ENCODE results near the gene RER1. TPM values are rescaled to one million over a fixed set of nuclear protein-coding genes. Genes with fewer than 3 reads are reported as not detected.

Gene RER1
- total RNA-seq, 1 experiment from 2014 or later: 108 TPM

DNA sequence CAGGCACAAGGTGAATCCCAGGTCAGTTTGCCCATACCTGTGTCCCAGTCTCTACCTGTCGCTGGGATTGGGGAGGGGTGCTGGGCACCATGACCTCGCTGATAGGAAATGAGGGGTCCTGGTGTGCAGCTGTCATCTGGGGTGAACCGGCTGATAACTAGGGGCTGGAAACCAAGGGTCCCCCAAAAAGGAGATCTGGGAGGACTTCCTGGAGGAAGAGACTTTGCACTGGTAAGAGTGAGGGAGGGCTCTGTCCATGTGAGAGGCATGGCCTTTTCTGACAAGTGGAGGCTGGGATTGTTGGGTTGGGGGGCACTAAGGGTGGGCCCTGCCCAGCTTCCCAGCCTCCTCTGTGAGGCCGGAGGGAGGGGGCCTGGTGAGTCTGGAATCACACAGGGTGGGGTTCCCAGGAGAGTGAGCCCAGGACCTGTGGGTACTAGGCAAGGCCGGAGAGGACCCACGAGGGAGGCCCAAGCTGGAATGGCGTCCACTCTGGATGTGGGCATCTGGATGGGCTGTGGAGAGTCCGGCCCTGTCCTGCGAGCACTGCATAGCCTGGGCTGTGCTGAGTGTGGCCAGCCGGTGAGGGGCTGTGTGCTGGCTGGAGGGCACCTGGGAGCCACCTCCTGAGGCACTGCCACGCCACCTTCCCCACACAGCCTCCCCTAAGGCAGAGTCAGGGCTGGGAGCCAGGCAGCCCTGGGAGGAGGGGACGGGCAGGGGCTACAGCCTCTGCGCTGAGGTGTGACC lies 25.6 kb downstream of the RER1 start:
- H3K4me2 ChIP-seq (ENCODE audit: low read depth, low read length, poor library complexity, severe bottlenecking): no peak overlapping the region
- H3K9ac ChIP-seq (ENCODE audit: low read length): no peak overlapping the region
- H3K27me3 ChIP-seq (ENCODE audit: low read length): no peaks in the 10 kb centered on the region
- H3K9me2 ChIP-seq (replicated peaks; ENCODE audit: insufficient read depth, low read length): no peaks in the 10 kb centered on the region
- no peak for DNase-seq
- peaks cover under 1% of the 10 kb centered on the region; the same call in 1 of the 2 replicates for H3K79me2 ChIP-seq (ENCODE audit: low read length)
- H2AFZ ChIP-seq (ENCODE audit: low read length): no peak overlapping the region
- no peaks in the 10 kb centered on the region for H3K9me3 ChIP-seq (ENCODE audit: low read length)
- no peaks in the 10 kb centered on the region for H3K36me3 ChIP-seq (ENCODE audit: insufficient read depth, low read length)
- no peak overlapping the region for H3K4me3 ChIP-seq (ENCODE audit: low read length)
- H3K27ac ChIP-seq (ENCODE audit: low read length): no peak overlapping the region
- H3K4me1 ChIP-seq (ENCODE audit: low read length): peaks cover 32% of the 10 kb centered on the region
- no peaks in the 10 kb centered on the region for H4K20me1 ChIP-seq (ENCODE audit: insufficient read depth, low read depth, low read length)

DNA sequence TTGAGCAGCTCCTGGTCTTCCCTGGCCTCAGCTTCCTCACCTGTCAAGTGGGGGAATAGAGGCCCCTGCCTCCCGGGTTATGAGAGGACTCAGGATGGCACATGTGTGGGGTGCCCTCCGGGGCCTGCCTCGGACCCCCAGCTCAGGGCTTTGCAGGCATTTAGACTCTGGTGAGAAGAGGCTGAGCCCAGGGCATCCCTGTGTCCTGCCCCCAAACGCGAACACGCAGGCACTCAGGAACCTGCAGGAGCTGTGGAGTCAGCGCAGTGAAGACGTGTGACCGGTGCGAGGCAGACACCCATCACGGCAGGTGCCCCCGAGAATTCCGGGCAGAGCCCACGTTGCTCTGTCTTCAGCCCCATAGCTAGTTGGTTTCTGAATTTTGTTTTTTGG lies 26.2 kb downstream of the RER1 start:
- Histone ChIP-seq H3K27ac (ENCODE audit: low read length) (no peak overlapping the region), H3K79me2 (ENCODE audit: low read length) (no peaks in the 10 kb centered on the region; the same call in 1 of the 2 replicates), H3K4me1 (ENCODE audit: low read length) (peaks cover 30% of the 10 kb centered on the region), H4K20me1 (ENCODE audit: insufficient read depth, low read depth, low read length) (no peaks in the 10 kb centered on the region), H2AFZ (ENCODE audit: low read length) (no peak overlapping the region), H3K9me2 (replicated peaks; ENCODE audit: insufficient read depth, low read length) (no peaks in the 10 kb centered on the region), H3K9ac (ENCODE audit: low read length) (no peak overlapping the region), H3K36me3 (ENCODE audit: insufficient read depth, low read length) (no peaks in the 10 kb centered on the region), H3K9me3 (ENCODE audit: low read length) (no peaks in the 10 kb centered on the region), H3K4me2 (ENCODE audit: low read depth, low read length, poor library complexity, severe bottlenecking) (no peak overlapping the region), H3K4me3 (ENCODE audit: low read length) (no peak overlapping the region), H3K27me3 (ENCODE audit: low read length) (no peaks in the 10 kb centered on the region)
- DNase-seq: no peak

DNA sequence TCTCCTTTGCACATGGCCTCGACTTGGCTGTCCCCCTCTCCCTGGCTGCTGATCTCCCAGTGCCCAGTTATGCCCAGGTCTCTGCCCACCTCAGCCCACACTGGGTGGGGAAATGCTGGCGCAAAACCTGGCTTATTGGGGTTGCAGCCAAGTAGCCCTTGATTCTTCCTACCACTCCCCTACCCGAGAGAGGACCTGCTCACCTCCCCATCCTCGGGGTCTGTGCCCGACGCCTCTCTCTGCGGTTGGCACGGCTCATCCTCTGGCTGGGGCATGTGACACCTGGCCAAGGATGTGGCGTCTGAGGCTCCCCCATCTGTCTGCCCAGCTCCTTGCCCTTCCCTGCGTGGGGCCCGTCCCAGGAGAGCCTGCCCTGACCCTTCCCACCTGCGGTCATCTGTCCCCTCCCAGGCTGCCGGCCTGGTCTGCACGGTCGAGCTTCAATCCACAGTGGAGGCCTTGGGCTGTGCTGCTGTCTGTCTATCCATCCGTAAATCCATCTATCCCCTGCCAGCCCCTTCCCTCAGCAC lies 27.2 kb downstream of the RER1 start:
- DNase-seq: no peak
- Histone ChIP-seq H3K4me1 (ENCODE audit: low read length) (peaks cover 19% of the 10 kb centered on the region), H3K36me3 (ENCODE audit: insufficient read depth, low read length) (no peaks in the 10 kb centered on the region), H3K9ac (ENCODE audit: low read length) (no peak overlapping the region), H3K79me2 (ENCODE audit: low read length) (no peaks in the 10 kb centered on the region), H3K4me2 (ENCODE audit: low read depth, low read length, poor library complexity, severe bottlenecking) (no peak overlapping the region), H3K4me3 (ENCODE audit: low read length) (no peak overlapping the region), H3K9me2 (replicated peaks; ENCODE audit: insufficient read depth, low read length) (no peaks in the 10 kb centered on the region), H4K20me1 (ENCODE audit: insufficient read depth, low read depth, low read length) (no peaks in the 10 kb centered on the region), H3K27me3 (ENCODE audit: low read length) (no peaks in the 10 kb centered on the region), H2AFZ (ENCODE audit: low read length) (no peak overlapping the region), H3K9me3 (ENCODE audit: low read length) (no peaks in the 10 kb centered on the region), H3K27ac (ENCODE audit: low read length) (no peak overlapping the region)

DNA sequence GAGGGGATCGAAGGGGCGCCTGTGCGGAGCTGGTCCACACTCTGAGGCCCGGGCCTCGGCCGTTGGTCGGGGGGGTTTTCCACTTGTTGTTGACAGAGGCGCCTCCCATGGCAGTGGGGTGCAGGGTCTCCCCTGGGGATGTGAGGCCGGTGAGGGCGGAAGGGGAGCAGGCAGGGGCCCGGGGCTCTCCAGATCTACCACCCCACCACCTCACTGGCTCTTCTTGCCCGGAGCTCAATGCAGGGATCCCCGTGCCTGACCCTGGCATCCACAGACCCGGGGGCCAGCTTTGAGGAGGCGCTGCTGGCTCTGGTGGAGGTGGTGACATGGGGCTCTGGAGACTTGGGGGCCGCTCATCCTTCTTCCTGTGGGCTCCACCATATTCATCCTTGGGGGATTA lies 27.8 kb downstream of the RER1 start:
- Histone ChIP-seq H4K20me1 (ENCODE audit: insufficient read depth, low read depth, low read length) (no peaks in the 10 kb centered on the region), H3K27me3 (ENCODE audit: low read length) (no peaks in the 10 kb centered on the region), H3K9ac (ENCODE audit: low read length) (no peak overlapping the region), H3K27ac (ENCODE audit: low read length) (no peak overlapping the region), H3K4me3 (ENCODE audit: low read length) (no peak overlapping the region), H3K9me2 (replicated peaks; ENCODE audit: insufficient read depth, low read length) (no peaks in the 10 kb centered on the region), H3K79me2 (ENCODE audit: low read length) (no peaks in the 10 kb centered on the region), H3K9me3 (ENCODE audit: low read length) (no peaks in the 10 kb centered on the region), H3K4me2 (ENCODE audit: low read depth, low read length, poor library complexity, severe bottlenecking) (no peak overlapping the region), H2AFZ (ENCODE audit: low read length) (no peak overlapping the region), H3K4me1 (ENCODE audit: low read length) (peaks cover 14% of the 10 kb centered on the region), H3K36me3 (ENCODE audit: insufficient read depth, low read length) (no peaks in the 10 kb centered on the region)
- DNase-seq: no peak

- H4K20me1 ChIP-seq (ENCODE audit: insufficient read depth, low read depth, low read length): no peaks in the 10 kb centered on the region
- no peak overlapping the region for H3K27ac ChIP-seq (ENCODE audit: low read length)
- H2AFZ ChIP-seq (ENCODE audit: low read length): no peak overlapping the region
- no peaks in the 10 kb centered on the region for H3K27me3 ChIP-seq (ENCODE audit: low read length)
- H3K36me3 ChIP-seq (ENCODE audit: insufficient read depth, low read length): no peaks in the 10 kb centered on the region
- no peak for DNase-seq
- H3K9ac ChIP-seq (ENCODE audit: low read length): no peak overlapping the region
- no peaks in the 10 kb centered on the region for H3K79me2 ChIP-seq (ENCODE audit: low read length)
- no peaks in the 10 kb centered on the region for H3K9me3 ChIP-seq (ENCODE audit: low read length)
- no peaks in the 10 kb centered on the region for H3K9me2 ChIP-seq (replicated peaks; ENCODE audit: insufficient read depth, low read length)
- no peak overlapping the region for H3K4me2 ChIP-seq (ENCODE audit: low read depth, low read length, poor library complexity, severe bottlenecking)
- no peaks in the 10 kb centered on the region for H3K4me1 ChIP-seq (ENCODE audit: low read length)
- H3K4me3 ChIP-seq (ENCODE audit: low read length): no peak overlapping the region
Measured at GRCh38 chr1:2422523-2422922, 30.9 kb downstream of the RER1 start.

DNA sequence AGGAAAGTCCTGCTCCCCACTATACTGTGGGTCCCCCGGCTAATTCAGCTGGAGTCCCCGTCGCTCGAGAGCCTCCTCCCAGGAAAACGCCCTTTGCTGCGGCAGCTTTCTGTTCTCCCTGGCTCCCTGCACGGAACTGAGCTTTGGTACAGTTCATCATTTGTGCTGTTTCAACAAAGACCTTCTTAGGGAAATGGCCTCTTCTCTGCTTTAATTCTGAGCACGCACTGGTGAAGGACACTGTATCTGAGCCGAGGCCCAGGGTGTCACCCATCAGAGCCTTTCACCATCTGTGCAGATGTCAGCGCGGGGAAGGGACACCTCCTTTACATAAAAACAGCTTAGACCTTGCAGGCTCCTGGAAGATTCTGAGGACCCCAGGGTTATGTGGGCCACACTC lies 34.3 kb downstream of the RER1 start:
- DNase-seq: no peak
- no peak overlapping the region for H3K4me3 ChIP-seq (ENCODE audit: low read length)
- peaks cover 2% of the 10 kb centered on the region; the same call in 1 of the 2 replicates for H3K9me3 ChIP-seq (ENCODE audit: low read length)

GRCh38 chr1:2426540-2426939 lies 34.9 kb downstream of the RER1 start:
- H3K27me3 ChIP-seq (ENCODE audit: low read length): no peaks in the 10 kb centered on the region
- no peaks in the 10 kb centered on the region for H3K36me3 ChIP-seq (ENCODE audit: insufficient read depth, low read length)
- no peak overlapping the region for H3K4me2 ChIP-seq (ENCODE audit: low read depth, low read length, poor library complexity, severe bottlenecking)
- H3K79me2 ChIP-seq (ENCODE audit: low read length): no peaks in the 10 kb centered on the region
- H3K9me3 ChIP-seq (ENCODE audit: low read length): peaks cover 2% of the 10 kb centered on the region; the same call in 1 of the 2 replicates
- no peak for DNase-seq
- H3K4me3 ChIP-seq (ENCODE audit: low read length): no peak overlapping the region
- H4K20me1 ChIP-seq (ENCODE audit: insufficient read depth, low read depth, low read length): no peaks in the 10 kb centered on the region
- no peaks in the 10 kb centered on the region for H3K4me1 ChIP-seq (ENCODE audit: low read length)
- no peak overlapping the region for H3K27ac ChIP-seq (ENCODE audit: low read length)
- no peaks in the 10 kb centered on the region for H3K9me2 ChIP-seq (replicated peaks; ENCODE audit: insufficient read depth, low read length)
- no peak overlapping the region for H2AFZ ChIP-seq (ENCODE audit: low read length)
- no peak overlapping the region for H3K9ac ChIP-seq (ENCODE audit: low read length)

More for the DNA sequence above, 34.3 kb downstream of the RER1 start:
- Histone ChIP-seq H3K9ac (ENCODE audit: low read length) (no peak overlapping the region), H3K36me3 (ENCODE audit: insufficient read depth, low read length) (no peaks in the 10 kb centered on the region), H2AFZ (ENCODE audit: low read length) (no peak overlapping the region), H4K20me1 (ENCODE audit: insufficient read depth, low read depth, low read length) (no peaks in the 10 kb centered on the region), H3K4me1 (ENCODE audit: low read length) (no peaks in the 10 kb centered on the region), H3K79me2 (ENCODE audit: low read length) (no peaks in the 10 kb centered on the region), H3K27ac (ENCODE audit: low read length) (no peak overlapping the region), H3K9me2 (replicated peaks; ENCODE audit: insufficient read depth, low read length) (no peaks in the 10 kb centered on the region), H3K4me2 (ENCODE audit: low read depth, low read length, poor library complexity, severe bottlenecking) (no peak overlapping the region), H3K27me3 (ENCODE audit: low read length) (no peaks in the 10 kb centered on the region)

DNA sequence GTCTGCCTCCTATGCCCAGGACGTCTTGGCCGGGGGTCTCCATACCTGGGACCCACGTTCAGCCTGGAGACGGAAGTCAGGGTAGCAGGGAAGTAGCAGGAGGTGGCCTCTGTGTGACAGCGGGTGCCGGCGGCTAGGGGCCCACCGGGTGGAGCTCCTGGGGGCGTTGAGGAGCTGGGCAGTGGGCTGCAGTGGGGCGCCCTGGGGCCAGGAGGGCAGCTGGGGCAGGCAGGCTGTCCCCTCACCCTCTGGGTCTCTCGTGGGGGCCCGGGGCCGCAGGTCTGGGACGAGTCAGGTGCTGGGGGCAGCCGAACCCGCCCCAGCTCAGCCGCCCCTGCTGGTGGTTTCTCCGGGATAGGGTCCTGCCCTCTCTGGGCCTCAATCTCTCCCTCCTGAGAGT lies 35.4 kb downstream of the RER1 start:
- no peak overlapping the region for H2AFZ ChIP-seq (ENCODE audit: low read length)
- peaks cover 2% of the 10 kb centered on the region; the same call in 1 of the 2 replicates for H3K9me3 ChIP-seq (ENCODE audit: low read length)
- no peak overlapping the region for H3K9ac ChIP-seq (ENCODE audit: low read length)
- no peaks in the 10 kb centered on the region for H3K36me3 ChIP-seq (ENCODE audit: insufficient read depth, low read length)
- H3K4me3 ChIP-seq (ENCODE audit: low read length): no peak overlapping the region
- DNase-seq: no peak
- H3K79me2 ChIP-seq (ENCODE audit: low read length): no peaks in the 10 kb centered on the region
- no peak overlapping the region for H3K4me2 ChIP-seq (ENCODE audit: low read depth, low read length, poor library complexity, severe bottlenecking)
- no peaks in the 10 kb centered on the region; the same call in 1 of the 2 replicates for H3K4me1 ChIP-seq (ENCODE audit: low read length)
- H3K27ac ChIP-seq (ENCODE audit: low read length): no peak overlapping the region
- no peaks in the 10 kb centered on the region for H3K9me2 ChIP-seq (replicated peaks; ENCODE audit: insufficient read depth, low read length)
- no peaks in the 10 kb centered on the region for H3K27me3 ChIP-seq (ENCODE audit: low read length)
- H4K20me1 ChIP-seq (ENCODE audit: insufficient read depth, low read depth, low read length): no peaks in the 10 kb centered on the region
